ENCODE results near the gene UPK1A.

DNA sequence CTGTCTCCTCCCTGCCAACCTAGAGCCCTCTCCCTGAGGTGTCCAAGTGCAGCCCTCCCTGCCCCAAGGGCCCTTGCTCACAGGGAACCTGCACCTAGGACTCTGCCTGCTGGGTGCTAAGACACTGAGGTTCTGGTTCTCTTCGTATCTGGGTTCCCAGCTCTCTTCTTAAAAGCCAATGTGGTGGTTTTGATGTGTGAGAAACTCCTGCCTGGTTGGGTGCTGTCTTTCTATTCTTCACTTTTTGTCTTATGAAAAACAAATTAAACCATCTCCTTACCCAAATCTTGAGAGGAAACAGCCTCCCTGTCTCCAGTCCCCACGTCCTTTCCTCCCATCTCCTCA lies 47.2 kb downstream of the UPK1A start:
- no peak for TF ChIP-seq EZH2 (IDR thresholded peaks at IDR 0.05; ENCODE audit: borderline replicate concordance, low read depth, low read length, poor library complexity, severe bottlenecking)
- TF ChIP-seq, protein P1, sequence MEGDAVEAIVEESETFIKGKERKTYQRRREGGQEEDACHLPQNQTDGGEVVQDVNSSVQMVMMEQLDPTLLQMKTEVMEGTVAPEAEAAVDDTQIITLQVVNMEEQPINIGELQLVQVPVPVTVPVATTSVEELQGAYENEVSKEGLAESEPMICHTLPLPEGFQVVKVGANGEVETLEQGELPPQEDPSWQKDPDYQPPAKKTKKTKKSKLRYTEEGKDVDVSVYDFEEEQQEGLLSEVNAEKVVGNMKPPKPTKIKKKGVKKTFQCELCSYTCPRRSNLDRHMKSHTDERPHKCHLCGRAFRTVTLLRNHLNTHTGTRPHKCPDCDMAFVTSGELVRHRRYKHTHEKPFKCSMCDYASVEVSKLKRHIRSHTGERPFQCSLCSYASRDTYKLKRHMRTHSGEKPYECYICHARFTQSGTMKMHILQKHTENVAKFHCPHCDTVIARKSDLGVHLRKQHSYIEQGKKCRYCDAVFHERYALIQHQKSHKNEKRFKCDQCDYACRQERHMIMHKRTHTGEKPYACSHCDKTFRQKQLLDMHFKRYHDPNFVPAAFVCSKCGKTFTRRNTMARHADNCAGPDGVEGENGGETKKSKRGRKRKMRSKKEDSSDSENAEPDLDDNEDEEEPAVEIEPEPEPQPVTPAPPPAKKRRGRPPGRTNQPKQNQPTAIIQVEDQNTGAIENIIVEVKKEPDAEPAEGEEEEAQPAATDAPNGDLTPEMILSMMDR (conservative IDR thresholded peaks at IDR 0.05; ENCODE audit: low read depth, low read length) = no peak
